HG03575 (cell line): ENCODE measurements around the gene ZNG1A.
"Not testable (repeated sequence)": the region's sequence is repeated elsewhere in the genome, so short reads cannot be mapped to it uniquely, and the experiment has no call there.

ENCODE experiments used
- ATAC-seq: cut with Tn5 transposase; IDR thresholded peaks from one replicate; pipeline ENCODE4 v1.9.1; 2021; ENCODE audit not compliant: unreplicated experiment, insufficient number of reproducible peaks, low FRiP score; ENCODE audit errors: extremely low read depth

Gene ZNG1A

DNA sequence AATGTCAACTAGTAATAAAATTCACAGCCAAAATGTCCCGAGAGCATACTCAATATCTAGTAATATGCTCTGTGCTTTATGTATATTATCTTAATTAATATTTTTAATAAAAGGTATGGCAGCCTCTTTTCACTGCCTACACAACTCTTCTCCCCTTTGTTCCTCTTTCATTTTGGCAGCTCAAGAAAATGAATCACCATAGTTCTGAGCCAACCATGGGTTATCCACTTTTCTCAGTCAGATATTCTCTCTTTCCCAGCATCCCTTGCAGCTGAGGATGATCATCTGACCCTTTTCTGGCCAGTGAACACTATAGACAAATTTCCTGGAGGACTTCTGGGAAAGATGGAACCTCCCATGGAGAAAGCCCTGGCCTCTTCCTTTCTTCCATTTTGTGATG, 27.6 kb upstream of the ZNG1A start:
- ATAC-seq, result no peak

DNA sequence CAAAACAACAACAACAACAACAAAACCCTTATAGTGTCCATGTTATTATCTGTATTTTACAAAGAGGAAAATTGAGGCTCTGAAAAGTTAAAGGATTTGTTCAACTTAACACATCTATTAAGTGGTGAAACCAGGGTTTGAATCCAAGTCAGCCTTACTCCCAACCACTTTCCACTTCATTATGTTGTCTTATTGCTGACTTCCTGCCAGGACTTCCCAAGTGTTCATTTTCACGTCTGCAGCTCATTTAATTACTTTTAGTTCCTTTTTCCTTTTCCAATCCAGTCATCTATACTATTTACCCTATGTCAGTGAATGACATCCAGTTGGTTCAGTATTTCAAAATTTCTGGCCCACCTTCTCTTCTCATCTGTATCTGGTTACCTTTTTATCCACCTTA, 20.7 kb upstream of the ZNG1A start:
- ATAC-seq, result not testable (repeated sequence)

GRCh38 chr9:178140-178825, 573 bp downstream of the ZNG1A start:
- ATAC-seq, result not testable (repeated sequence)

DNA sequence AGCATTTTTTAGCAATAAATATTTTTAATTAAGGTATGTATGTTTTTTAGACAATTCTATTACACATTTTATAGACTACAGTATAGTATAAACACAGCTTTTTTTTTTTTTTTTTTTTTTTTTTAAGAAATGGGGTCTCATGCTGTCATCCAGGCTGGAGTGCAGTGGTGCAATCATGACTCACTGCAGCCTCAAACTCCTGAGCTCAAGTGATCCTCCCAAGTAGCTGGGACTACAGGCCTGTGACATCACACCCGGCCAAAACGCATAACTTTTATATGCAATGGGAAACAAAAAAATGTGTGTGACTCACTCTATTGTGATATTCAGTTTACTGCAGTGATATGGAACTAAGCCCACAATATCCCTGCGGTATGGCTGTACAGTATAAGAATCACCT, 9.1 kb downstream of the ZNG1A start:
- not testable (repeated sequence) for ATAC-seq

GRCh38 chr9:159871-160270, 19.0 kb downstream of the ZNG1A start:
- not testable (repeated sequence) for ATAC-seq

DNA sequence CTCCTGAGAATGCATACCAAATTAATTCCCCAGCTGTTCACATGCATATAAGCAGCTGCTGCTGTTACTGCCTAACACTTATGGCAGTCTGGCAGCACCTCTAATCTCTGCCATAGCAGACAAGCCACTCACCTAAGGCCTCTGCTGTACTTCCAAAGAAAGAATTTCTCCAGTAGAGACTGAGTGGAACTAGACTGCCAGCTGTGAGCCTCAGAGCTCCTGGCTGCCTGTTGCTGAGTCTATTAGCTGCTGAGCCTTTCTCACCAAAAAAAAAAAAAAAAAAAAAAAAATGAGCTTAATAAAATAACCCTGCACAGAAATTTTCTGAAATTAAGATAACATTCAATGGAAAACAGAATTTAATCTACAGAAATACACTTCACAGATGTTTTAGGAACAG, 27.7 kb downstream of the ZNG1A start:
- ATAC-seq, result not testable (repeated sequence)

DNA sequence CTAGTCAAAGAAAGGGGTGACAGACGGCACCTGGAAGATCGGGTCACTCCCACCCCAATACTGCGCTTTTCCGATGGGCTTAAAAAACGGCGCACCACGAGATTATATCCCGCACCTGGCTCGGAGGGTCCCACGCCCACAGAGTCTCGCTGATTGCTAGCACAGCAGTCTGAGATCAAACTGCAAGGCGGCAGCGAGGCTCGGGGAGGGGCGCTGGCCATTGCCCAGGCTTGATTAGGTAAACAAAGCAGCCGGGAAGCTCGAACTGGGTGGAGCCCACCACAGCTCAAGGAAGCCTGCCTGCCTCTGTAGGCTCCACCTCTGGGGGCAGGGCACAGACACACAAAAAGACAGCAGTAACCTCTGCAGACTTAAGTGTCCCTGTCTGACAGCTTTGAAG, 39.0 kb downstream of the ZNG1A start:
- not testable (repeated sequence) for ATAC-seq

DNA sequence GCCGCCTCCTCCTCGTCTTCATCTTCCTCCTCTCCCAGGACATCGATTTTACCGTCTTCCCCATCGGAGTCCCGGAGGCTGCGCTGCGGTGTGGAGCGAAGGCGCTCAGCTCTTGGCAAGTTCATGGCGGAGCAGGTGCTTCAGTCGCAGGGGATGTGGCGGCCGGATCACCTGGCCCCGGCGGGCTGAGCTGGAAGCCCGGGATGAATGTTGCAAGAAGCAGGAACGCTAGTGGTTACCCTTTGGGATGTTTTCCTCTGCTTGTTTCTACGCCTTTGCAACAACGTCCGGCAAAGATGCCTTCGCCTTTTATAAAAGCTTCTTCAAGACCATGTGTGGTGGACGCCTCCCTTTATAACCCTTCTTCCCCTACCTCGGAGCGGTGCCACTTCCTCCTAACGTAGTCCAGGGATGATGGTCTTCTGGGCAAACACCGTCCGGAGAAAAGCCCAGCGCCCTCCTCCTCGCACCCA, 60.8 kb downstream of the ZNG1A start, which contains the start of gene FOXD4:
Gene FOXD4, minus strand, starts transcription at position 423 of the 473 bp plus-strand sequence. Its CDS starts 298 bp downstream, at position 125.
- ATAC-seq, result not testable (repeated sequence)

- ATAC-seq, result not testable (repeated sequence)
Observed at GRCh38 chr9:117144-117994, 61.5 kb downstream of the ZNG1A start.

- ATAC-seq, result not testable (repeated sequence)
Observed at GRCh38 chr9:116239-117077, 62.4 kb downstream of the ZNG1A start.

GRCh38 chr9:115118-115451, 63.8 kb downstream of the ZNG1A start:
- not testable (repeated sequence) for ATAC-seq

- ATAC-seq, result not testable (repeated sequence)
Observed at GRCh38 chr9:114267-115117, 64.4 kb downstream of the ZNG1A start.

DNA sequence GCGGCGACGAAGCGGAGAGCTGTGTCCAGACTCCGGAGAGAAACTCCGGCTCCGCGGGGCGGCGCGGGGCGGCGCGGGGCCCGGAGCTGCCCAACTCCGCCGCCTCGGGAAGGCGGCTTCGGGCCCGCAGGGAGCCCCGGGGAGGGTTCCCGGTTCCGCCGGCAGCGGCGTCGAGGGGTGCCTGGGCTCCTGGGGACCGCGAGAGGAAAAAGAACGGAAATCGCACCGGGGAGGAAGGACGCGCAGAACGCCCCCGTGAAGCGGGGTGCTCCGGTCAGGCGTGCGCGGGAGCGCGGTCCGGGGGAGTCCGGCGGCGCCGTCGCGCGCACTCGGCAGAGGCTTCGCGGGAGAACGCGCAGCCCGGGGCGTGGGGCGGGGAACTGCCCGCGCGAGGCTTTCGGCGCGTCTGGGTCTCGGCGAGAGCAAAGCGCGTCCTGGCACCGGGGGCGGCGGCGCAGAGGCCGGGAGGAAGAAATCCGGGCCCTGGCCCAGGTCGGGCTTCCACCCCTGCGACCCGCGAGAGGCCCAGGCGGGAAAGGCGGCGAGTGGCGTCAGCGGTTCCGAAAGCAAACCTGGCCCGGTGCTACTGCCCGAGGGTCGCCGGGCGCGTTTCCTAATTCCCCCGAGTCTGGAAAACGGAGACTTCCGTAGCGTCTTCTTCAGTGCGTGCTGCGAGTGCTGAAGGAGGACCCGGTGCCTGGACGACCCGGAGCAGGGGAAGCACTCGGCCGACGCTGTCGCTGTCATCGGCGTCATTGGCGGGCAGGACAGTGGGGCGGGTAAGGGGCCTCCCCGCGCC, 65.2 kb downstream of the ZNG1A start:
- ATAC-seq, result not testable (repeated sequence)

DNA sequence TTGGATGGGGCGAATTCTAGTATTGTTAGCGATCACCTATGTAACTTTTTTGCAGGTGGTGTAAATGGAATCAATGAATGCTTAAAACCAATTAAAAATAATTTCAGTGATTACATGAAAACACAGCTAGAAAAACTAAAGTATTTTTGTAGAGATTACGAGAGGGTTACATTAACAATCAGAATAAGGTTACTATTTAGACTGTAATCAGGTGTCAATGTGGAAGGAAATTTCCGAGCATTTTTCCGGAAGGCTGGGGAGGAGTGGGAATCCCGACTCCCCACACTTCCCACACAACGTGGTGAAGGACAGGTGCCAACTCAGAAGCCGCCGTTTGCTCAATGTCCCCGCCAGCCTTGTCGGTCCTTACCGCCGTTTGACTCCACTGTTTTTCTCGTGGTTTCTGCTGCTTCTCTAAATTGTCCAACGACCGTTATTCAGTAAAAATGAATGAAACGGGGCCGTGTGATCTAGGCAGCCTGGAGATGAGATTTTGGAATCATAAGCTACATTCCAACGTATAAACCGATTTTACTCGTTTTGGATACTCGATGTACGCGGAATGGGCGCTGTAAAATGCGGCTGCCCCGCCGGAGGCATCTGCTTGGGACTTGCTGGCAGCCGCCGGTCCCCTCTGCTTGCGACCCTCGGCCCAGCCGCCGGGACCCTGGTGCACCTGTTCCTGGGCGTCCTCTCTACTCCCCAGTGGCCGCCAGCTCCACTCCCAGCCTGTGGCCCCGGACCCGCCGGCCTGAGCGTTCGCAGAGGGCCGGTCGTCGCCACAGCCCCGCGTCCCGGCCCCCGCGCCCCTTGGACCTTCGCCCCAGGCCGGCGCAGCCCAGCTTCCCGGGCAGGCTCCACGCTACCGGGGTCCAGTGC, 66.0 kb downstream of the ZNG1A start:
- ATAC-seq, result not testable (repeated sequence)

GRCh38 chr9:110672-111071, 68.2 kb downstream of the ZNG1A start:
- not testable (repeated sequence) for ATAC-seq

DNA sequence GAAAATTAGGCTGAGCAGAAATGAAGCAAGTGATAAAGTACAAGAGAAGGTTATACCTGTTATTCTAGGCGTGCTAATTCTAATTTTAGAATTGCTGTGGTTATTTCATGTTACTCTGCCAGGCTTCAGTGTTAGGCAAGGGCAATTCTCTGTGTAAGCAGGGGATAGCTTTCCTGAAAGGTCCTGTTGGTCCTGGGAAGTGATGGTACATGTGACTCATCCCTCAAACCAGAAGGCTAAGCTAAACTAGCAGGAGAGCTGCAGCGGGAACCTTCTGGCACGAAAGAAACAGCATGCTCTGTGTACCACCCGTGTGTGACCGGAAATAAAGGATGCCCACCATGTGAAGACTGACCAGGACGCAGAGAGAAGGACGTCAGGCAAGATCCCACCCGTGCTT, 69.3 kb downstream of the ZNG1A start:
- not testable (repeated sequence) for ATAC-seq
